Fibroblast of the aortic adventitia (primary cell): ENCODE measurements around the gene SLC26A8. TPM values are rescaled to one million over a fixed set of nuclear protein-coding genes. Genes with fewer than 3 reads are reported as not detected.

Experiments used
- DNase-seq: peaks from one replicate; pipeline ENCODE4 v3.0.0-alpha.2; 2010; ENCODE audit warnings: low read depth
- H3K4me3 ChIP-seq: 2 replicates; pipeline ENCODE4 v1.5.1; 2011; ENCODE audit warnings: low read depth, mild to moderate bottlenecking, control low read depth, low read length, moderate library complexity
- total RNA-seq: library from RNA; depleted of rRNA; stranded (reverse); fragments of >200 nt; gene quantifications from 2 replicates; pipeline ENCODE4 v1.2.3, GENCODE V29; 2012; ENCODE audit warnings: low replicate concordance
- TF ChIP-seq, protein P1 (sequence below): IDR thresholded peaks from 2 replicates; pipeline ENCODE4 v1.5.1; 2011; ENCODE audit warnings: mild to moderate bottlenecking, low read length, control low read depth, inconsistent platforms; ENCODE audit not compliant: insufficient read depth

Gene SLC26A8
- total RNA-seq, 1 donor: 0.18 TPM

DNA sequence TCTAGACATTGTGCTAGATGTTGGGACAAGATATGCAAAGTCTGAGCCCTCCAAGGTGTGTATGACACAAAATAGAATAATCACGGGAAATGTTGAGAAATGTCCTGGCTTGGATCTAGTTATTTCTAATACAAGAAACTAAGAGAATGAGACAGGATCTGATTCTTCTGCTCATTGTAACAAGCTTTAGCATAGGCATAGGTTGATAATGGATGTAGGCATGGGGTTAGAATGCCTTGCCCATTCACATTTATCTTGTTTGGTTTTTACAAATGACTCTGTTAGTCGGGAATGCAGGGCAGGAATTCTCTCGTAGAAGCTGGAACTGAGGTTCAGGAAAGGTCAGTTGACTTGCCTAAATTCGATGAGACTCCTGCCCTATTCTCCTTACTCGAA is 1.5 kb upstream of the SLC26A8 start:
- peak; percentile 83 for DNase-seq
- no peak overlapping the region for H3K4me3 ChIP-seq
- TF ChIP-seq, protein P1, sequence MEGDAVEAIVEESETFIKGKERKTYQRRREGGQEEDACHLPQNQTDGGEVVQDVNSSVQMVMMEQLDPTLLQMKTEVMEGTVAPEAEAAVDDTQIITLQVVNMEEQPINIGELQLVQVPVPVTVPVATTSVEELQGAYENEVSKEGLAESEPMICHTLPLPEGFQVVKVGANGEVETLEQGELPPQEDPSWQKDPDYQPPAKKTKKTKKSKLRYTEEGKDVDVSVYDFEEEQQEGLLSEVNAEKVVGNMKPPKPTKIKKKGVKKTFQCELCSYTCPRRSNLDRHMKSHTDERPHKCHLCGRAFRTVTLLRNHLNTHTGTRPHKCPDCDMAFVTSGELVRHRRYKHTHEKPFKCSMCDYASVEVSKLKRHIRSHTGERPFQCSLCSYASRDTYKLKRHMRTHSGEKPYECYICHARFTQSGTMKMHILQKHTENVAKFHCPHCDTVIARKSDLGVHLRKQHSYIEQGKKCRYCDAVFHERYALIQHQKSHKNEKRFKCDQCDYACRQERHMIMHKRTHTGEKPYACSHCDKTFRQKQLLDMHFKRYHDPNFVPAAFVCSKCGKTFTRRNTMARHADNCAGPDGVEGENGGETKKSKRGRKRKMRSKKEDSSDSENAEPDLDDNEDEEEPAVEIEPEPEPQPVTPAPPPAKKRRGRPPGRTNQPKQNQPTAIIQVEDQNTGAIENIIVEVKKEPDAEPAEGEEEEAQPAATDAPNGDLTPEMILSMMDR: no peak

DNA sequence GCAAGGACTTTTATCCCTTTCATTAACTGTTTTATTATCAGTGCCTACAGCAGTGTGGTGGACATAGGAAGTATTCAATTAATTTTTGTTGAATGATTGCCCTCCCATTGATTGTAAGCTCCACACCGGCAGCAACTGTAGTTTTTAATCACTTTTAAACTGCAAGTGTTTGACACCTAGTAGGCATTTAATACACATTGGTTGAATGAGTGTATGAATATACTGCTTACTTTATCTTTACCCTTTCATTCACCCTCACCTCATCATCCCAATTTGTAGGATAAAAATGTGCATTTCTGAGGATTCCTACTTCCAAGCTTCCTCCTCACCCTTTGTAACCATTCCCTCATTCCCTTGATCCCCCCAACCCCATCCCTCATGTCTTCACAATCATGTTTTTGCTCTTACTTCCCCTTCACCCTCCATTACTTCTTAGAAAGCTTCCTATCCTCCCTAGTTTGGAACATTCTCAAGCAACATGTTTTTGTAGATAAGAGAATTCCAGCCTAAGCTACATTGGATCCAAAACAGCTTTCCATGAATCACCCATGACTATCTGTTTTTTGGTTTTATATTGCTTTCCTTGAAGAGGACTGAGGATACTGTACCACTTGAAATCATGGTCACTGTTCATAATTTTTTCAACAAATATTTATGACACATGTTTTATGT is 955 bp upstream of the SLC26A8 start:
- peak; percentile 88 for DNase-seq
- TF ChIP-seq, protein P1: no peak
- no peak overlapping the region for H3K4me3 ChIP-seq

DNA sequence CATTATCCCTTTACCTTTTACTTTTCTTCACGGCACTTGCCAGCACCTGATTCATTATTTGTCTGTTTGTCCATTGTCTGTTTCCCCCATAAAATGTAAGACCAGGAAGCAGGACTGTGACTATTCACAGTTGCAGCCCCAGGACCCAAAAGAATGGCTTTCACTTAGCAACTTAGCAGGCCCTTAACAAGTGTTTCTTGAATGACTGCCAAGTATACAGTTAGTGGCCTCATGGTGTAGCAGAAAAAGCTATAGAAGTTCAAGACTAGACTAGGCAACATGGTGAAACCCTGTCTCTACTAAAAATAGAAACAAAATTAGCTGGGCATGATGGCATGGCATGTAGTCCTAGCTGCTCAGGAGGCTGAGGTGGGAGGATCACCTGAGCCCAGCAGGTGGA is 4.3 kb downstream of the SLC26A8 start:
- no peak overlapping the region for H3K4me3 ChIP-seq
- TF ChIP-seq, protein P1: no peak
- DNase-seq: no peak

DNA sequence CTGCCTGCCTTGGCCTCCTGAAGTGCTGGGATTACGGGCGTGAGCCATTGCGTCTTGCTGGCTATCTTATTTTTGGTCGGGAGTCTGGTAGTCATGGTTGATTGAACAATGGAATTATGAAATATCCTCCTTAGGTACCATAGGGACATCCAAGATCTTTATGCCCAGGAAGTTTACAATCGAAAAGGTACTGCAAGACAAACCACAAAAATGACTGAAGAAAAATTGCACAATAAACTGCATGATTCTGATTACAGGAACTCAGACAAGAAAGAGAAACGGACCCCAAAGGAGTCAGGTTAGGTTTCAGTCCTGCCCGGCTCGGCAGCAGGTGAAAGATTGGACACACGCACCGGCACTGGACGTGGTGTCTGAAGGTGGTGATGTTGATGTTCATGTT is 5.3 kb downstream of the SLC26A8 start:
- no peak for DNase-seq
- TF ChIP-seq, protein P1: no peak

DNA sequence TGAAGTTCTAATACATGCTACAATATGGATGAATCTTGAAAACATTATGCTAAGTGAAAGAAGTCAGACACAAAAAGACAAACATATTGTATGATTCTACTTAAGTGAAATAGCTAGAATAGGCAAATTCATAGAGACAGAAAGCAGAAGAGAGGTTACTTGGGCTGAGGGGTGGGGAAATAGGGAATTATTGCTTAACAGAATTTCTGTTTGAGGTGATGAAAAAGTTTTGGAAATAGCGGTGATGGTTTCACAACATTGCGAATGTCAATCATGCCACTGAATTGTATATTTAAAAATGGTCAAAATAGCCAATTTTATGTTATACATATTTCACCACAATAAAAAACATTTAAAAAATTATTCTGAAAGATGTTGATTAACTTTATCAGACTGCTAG is 6.1 kb downstream of the SLC26A8 start:
- TF ChIP-seq, protein P1: no peak
- no peak for DNase-seq
- H3K4me3 ChIP-seq: no peak overlapping the region

More for the DNA sequence above, 5.3 kb downstream of the SLC26A8 start:
- no peak overlapping the region for H3K4me3 ChIP-seq

DNA sequence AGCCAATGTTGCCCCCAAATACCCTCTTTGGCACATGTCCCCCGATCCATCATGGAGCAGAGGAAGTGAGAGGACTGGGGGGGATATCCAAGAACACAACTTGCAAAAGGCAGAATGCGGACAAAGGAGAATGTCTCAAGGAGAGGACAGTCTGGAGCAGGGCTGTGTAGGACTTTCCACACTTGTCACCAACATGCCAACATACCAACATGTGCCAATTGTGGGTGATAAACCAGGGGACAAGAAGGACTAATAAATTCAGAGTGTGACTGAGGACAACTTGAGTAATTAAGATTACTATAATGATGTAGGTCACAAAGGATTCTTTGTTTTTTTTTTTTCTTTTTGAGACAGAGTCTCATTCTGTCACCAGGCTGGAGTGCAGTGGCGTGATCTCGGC is 8.8 kb downstream of the SLC26A8 start:
- no peak for DNase-seq
- TF ChIP-seq, protein P1: no peak
- H3K4me3 ChIP-seq: no peak overlapping the region

DNA sequence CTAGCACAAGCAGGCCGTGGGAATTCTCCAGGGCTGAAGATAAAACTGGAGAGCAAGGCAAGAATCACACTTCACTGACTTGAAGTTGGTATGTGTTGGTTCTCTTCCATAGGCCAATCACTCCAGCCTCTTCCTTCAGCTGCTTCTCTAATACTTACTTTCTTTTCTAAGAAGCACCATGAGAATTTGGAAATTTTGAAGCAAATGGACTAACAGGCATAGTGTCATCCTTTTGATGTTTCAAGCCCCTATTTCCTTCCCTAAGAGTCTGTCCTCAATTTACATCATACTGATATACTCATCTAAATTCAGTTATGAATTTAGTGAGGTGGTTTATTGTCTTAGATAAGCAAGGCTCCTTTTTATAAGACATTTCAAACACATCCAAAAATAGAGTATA is 24.0 kb downstream of the SLC26A8 start:
- no peak overlapping the region for H3K4me3 ChIP-seq
- TF ChIP-seq, protein P1: no peak
- no peak for DNase-seq
